AG10803 (cell line): ENCODE data around the gene SAT1.
A peak's percentile ranks its signal among the peaks of the same experiment; 100 is the strongest.

Experiments used
- DNase-seq: peaks from one replicate; pipeline ENCODE4 v3.0.0; 2010; ENCODE audit warnings: low read depth
- H3K4me3 ChIP-seq: 2 replicates; pipeline ENCODE4 v1.5.1; 2011; ENCODE audit warnings: mild to moderate bottlenecking, low read length, control low read depth
- CTCF ChIP-seq: conservative IDR thresholded peaks from 2 replicates; pipeline ENCODE4 v1.5.1; 2011; ENCODE audit warnings: mild to moderate bottlenecking, low read length, control low read depth, inconsistent platforms

SAT1 gene

GRCh38 chrX:23811108-23811651, 28.2 kb downstream of the SAT1 start:
- peak; percentile 9 for DNase-seq
- no peak for TF ChIP-seq CTCF
- no peak overlapping the region; the same call in 1 of the 2 replicates for H3K4me3 ChIP-seq

- no peak overlapping the region for H3K4me3 ChIP-seq
- TF ChIP-seq CTCF: no peak
- no peak for DNase-seq
These were observed 28.7 kb downstream of the SAT1 start for GRCh38 chrX:23811656-23812055.

- TF ChIP-seq CTCF: no peak
- DNase-seq: no peak
- H3K4me3 ChIP-seq: no peak overlapping the region
These were observed 30.8 kb downstream of the SAT1 start for GRCh38 chrX:23813808-23814207.

GRCh38 chrX:23815376-23815775, 32.4 kb downstream of the SAT1 start:
- H3K4me3 ChIP-seq: no peak overlapping the region

GRCh38 chrX:23816179-23816578, 33.2 kb downstream of the SAT1 start:
- no peak for DNase-seq
- H3K4me3 ChIP-seq: no peak overlapping the region
- TF ChIP-seq CTCF: no peak

More at GRCh38 chrX:23815376-23815775, 32.4 kb downstream of the SAT1 start:
- no peak for TF ChIP-seq CTCF
- DNase-seq: no peak

- TF ChIP-seq CTCF: no peak
- H3K4me3 ChIP-seq: no peak overlapping the region
- DNase-seq: no peak
These were observed 35.0 kb downstream of the SAT1 start for GRCh38 chrX:23817979-23818336.

- TF ChIP-seq CTCF: no peak
- no peak overlapping the region for H3K4me3 ChIP-seq
- DNase-seq: peak; percentile 29
These were observed 36.6 kb downstream of the SAT1 start for GRCh38 chrX:23819385-23820234.
